HT1080 (cell line): ENCODE data around the gene MOV10L1. TPM values are rescaled to one million over a fixed set of nuclear protein-coding genes. Genes with fewer than 3 reads are reported as not detected.

Experiments
- DNase-seq: peaks from one replicate; pipeline ENCODE4 v3.0.0-alpha.2; 2015; ENCODE audit warnings: low read depth
- total RNA-seq: library from RNA; depleted of rRNA; stranded (reverse); fragments of >200 nt; shearing (Covaris generic); gene quantifications from 2 replicates; pipeline ENCODE4 v1.2.3, GENCODE V29; 2014

MOV10L1 gene
- total RNA-seq, 1 experiment from 2014 or later: not detected

- DNase-seq: no peak
Observed at GRCh38 chr22:50175921-50176849, 86.4 kb downstream of the MOV10L1 start.

GRCh38 chr22:50176850-50177536 is 87.2 kb downstream of the MOV10L1 start:
- DNase-seq: no peak

- DNase-seq: no peak
Observed at GRCh38 chr22:50177537-50178470, 88.0 kb downstream of the MOV10L1 start.

- DNase-seq: no peak
Observed at GRCh38 chr22:50178471-50178864, 88.7 kb downstream of the MOV10L1 start.

- no peak for DNase-seq
Observed at GRCh38 chr22:50178871-50179869, 89.4 kb downstream of the MOV10L1 start.

- DNase-seq: no peak
Observed at GRCh38 chr22:50179937-50180726, 90.3 kb downstream of the MOV10L1 start.

GRCh38 chr22:50180727-50181521 is 91.1 kb downstream of the MOV10L1 start:
- no peak for DNase-seq

GRCh38 chr22:50182176-50183081 is 92.6 kb downstream of the MOV10L1 start:
- no peak for DNase-seq

GRCh38 chr22:50183141-50183971 is 93.5 kb downstream of the MOV10L1 start:
- DNase-seq: no peak

GRCh38 chr22:50184004-50184901 is 94.4 kb downstream of the MOV10L1 start:
- DNase-seq: no peak

- DNase-seq: no peak
Observed at GRCh38 chr22:50184902-50185374, 95.1 kb downstream of the MOV10L1 start.

GRCh38 chr22:50185375-50186087 is 95.7 kb downstream of the MOV10L1 start, which contains the start of gene TRABD:
Gene TRABD (plus strand): TSS chr22:50185913. CDS start chr22:50193061, 7,148 bp downstream.
- peak; percentile 64 for DNase-seq

- no peak for DNase-seq
Observed at GRCh38 chr22:50186181-50186714, 96.4 kb downstream of the MOV10L1 start.
